ENCODE measurements around the gene COA7. TPM values are rescaled to one million over a fixed set of nuclear protein-coding genes. Genes with fewer than 3 reads are reported as not detected.
A peak's percentile ranks its signal among the peaks of the same experiment; 100 is the strongest.

COA7 gene
- total and polyA plus RNA-seq, 10 of the 15 experiments (the other 5 are each of a cell fraction or from before 2014, with no cell fraction given) = 7.5 to 20.2 (median 15.4) TPM

GRCh38 chr1:52697795-52698674 lies at the start of gene COA7 (continued):
- TF ChIP-seq, protein P1, sequence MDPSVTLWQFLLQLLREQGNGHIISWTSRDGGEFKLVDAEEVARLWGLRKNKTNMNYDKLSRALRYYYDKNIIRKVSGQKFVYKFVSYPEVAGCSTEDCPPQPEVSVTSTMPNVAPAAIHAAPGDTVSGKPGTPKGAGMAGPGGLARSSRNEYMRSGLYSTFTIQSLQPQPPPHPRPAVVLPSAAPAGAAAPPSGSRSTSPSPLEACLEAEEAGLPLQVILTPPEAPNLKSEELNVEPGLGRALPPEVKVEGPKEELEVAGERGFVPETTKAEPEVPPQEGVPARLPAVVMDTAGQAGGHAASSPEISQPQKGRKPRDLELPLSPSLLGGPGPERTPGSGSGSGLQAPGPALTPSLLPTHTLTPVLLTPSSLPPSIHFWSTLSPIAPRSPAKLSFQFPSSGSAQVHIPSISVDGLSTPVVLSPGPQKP (IDR thresholded peaks at IDR 0.05; ENCODE audit: low read depth, low read length) = no peak
- TF ChIP-seq MYC (IDR thresholded peaks at IDR 0.05; ENCODE audit: insufficient read depth, insufficient read length, insufficient replicate concordance, low read length, severe bottlenecking) (peak; percentile 83), CBX3 (IDR thresholded peaks at IDR 0.05; ENCODE audit: borderline replicate concordance, low read depth) (no peak), EGR1 (IDR thresholded peaks at IDR 0.05; ENCODE audit: borderline replicate concordance in 1 of 2, low read depth in 2 of 2, low read length in 2 of 2) (peak in 1 of 2 experiments; percentile 20; a peak in 1 of 3 replicates), YY1 (IDR thresholded peaks at IDR 0.05; ENCODE audit: low read depth, low read length) (peak; percentile 90), PAX8 (IDR thresholded peaks at IDR 0.05) (no peak), RB1 (IDR thresholded peaks at IDR 0.05; ENCODE audit: borderline replicate concordance) (0 out of 2 replicates have a peak, but pooled peaks have one; percentile 20)

DNA sequence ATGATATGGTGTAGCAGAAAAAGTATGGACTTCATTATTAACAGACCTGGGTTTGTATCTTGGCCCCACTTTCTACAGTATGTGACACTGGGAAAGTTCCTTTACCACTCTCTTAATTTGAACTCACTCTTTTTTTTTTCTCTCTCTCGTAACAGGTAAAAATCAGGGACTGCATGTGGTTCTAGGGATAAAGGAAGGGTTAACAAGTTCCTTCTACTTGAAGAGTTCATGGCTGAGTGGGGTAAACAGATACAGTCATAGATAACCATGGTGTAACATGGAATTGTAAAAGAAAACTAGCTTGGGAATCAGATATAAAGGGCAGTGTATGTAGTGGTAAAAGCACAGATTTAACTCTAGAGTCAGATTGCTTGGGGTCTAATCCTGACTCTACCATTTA lies 49.3 kb upstream of the COA7 start:
- RAD21 ChIA-PET (ENCODE audit: unreplicated experiment) = interaction anchor here (0.7 kb wide), 1 partner anchor 19 kb away, joined by 3 read pairs; no protein-coding TSS in a partner anchor
- SMC1A ChIA-PET (ENCODE audit: uncharacterized antibody, unreplicated experiment) = no interaction called here
- no peaks in the 10 kb centered on the region for H3K4me1 ChIP-seq (ENCODE audit: control insufficient read depth, insufficient read depth, low read length)
- ATAC-seq (no peak), FAIRE-seq (no peak), DNase-seq (ENCODE audit: low read depth, low spot score) (no peak)
- POLR2A ChIA-PET = no interaction called here
- CTCF ChIA-PET = interaction anchor here (1.6 kb wide), 1 partner anchor 61 kb away, joined by 3 read pairs; no protein-coding TSS in a partner anchor
- H4K20me1 ChIP-seq (ENCODE audit: control insufficient read depth, insufficient read depth) = no peaks in the 10 kb centered on the region
- no peak overlapping the region for H3K9ac ChIP-seq (ENCODE audit: control insufficient read depth, insufficient read depth, low read length)
- H3K27me3 ChIP-seq (replicated peaks in 1 of 2; ENCODE audit: control insufficient read depth in 2 of 2, insufficient read depth in 2 of 2, low read length in 1 of 2) = no peaks in the 10 kb centered on the region
- H3K79me2 ChIP-seq (ENCODE audit: control insufficient read depth, insufficient read depth, low read length) = no peaks in the 10 kb centered on the region
- no peak overlapping the region for H3K4me3 ChIP-seq
- H3K4me2 ChIP-seq (ENCODE audit: control insufficient read depth, insufficient read depth) = no peak overlapping the region
- intact Hi-C loops (cut with micrococcal nuclease; ENCODE audit: unreplicated experiment) = no loop called here
- no peaks in the 10 kb centered on the region for H3K36me3 ChIP-seq (ENCODE audit: control insufficient read depth in 2 of 2, insufficient read depth in 2 of 2, low read length in 1 of 2)
- 91% methylated on average over 1 of the region's 1 CpG for WGBS (ENCODE audit: insufficient coverage, insufficient replicate concordance, low lambda C conversion rate, missing lambda C conversion rate)
- H3K9me3 ChIP-seq (replicated peaks; ENCODE audit: control insufficient read depth, insufficient read depth, low read length) = no peaks in the 10 kb centered on the region
- H3K27ac ChIP-seq (ENCODE audit: control insufficient read depth, insufficient read depth) = no peak overlapping the region
- H2AFZ ChIP-seq (ENCODE audit: control insufficient read depth, low read depth, low read length) = no peak overlapping the region
- in situ Hi-C loops (cut with MboI) = no loop called here
- no TSS peak for BruUV-seq (replicated peaks)
- TF ChIP-seq PKNOX1 (IDR thresholded peaks at IDR 0.05) (no peak), FOXK2 (IDR thresholded peaks at IDR 0.05) (no peak), ASH2L (IDR thresholded peaks at IDR 0.05; ENCODE audit: borderline replicate concordance, low read depth) (no peak), KLF5 (IDR thresholded peaks at IDR 0.05; ENCODE audit: partially characterized antibody) (no peak), SMC3 (IDR thresholded peaks at IDR 0.05; ENCODE audit: borderline replicate concordance, low read length) (no peak), BCLAF1 (IDR thresholded peaks at IDR 0.05) (no peak), FOS (IDR thresholded peaks at IDR 0.05; ENCODE audit: borderline replicate concordance, extremely low read depth, insufficient read length) (no peak), SUZ12 (IDR thresholded peaks at IDR 0.05; ENCODE audit: unreplicated experiment) (no peak), BHLHE40 (IDR thresholded peaks at IDR 0.05; ENCODE audit: borderline replicate concordance in 1 of 2, low read depth in 2 of 2, low read length in 1 of 2) (no peak)
